ENCODE measurements around the gene ZDHHC17. TPM values are rescaled to one million over a fixed set of nuclear protein-coding genes. Genes with fewer than 3 reads are reported as not detected.

Gene ZDHHC17
- total RNA-seq, 2 experiments from 2014 or later = 36.4 to 42.6 TPM

- ChIA-PET CTCF (interaction anchor here (0.6 to 1.7 kb wide), 2 partner anchors 47 to 103 kb away, joined by 3 read pairs; no protein-coding TSS in a partner anchor), POLR2A (no interaction called here)
- no peaks in the 10 kb centered on the region for H3K4me1 ChIP-seq (ENCODE audit: insufficient read depth, low read length)
- Mint-ChIP-seq H3K4me1 (ENCODE audit: low read depth) (no peaks in the 10 kb centered on the region), H3K4me3 (no peak overlapping the region), H3K36me3 (ENCODE audit: low read depth) (no peaks in the 10 kb centered on the region), H3K27ac (no peak overlapping the region), H3K27me3 (peaks cover 18% of the 10 kb centered on the region), H3K9me3 (no peaks in the 10 kb centered on the region)
- no peak for TF ChIP-seq CTCF (IDR thresholded peaks at IDR 0.05)
- H3K27me3 ChIP-seq (ENCODE audit: control insufficient read depth in 1 of 2, insufficient read depth in 2 of 2, low read length in 2 of 2) = peaks cover 0 to 7% of the 10 kb centered on the region in 2 experiments
- no peaks in the 10 kb centered on the region for H3K9me3 ChIP-seq (ENCODE audit: control insufficient read depth in 1 of 2, insufficient read depth in 1 of 2, low read length in 2 of 2)
- no peak overlapping the region for H3K27ac ChIP-seq (ENCODE audit: low read depth in 1 of 2, low read length in 2 of 2)
- intact Hi-C loops (cut with DNase I, micrococcal nuclease) = no loop called here
- H3K36me3 ChIP-seq (ENCODE audit: insufficient read depth, low read length) = no peaks in the 10 kb centered on the region
- H3K4me3 ChIP-seq (ENCODE audit: low read length) = no peak overlapping the region
- ATAC-seq (ENCODE audit: poor library complexity) = no peak
- DNase-seq = no peak
These were observed 102.2 kb downstream of the ZDHHC17 start for GRCh38 chr12:76866151-76866567.

GRCh38 chr12:76866726-76867125, 102.8 kb downstream of the ZDHHC17 start:
- Histone ChIP-seq H3K4me3 (ENCODE audit: low read length) (no peak overlapping the region), H3K36me3 (ENCODE audit: insufficient read depth, low read length) (no peaks in the 10 kb centered on the region), H3K9me3 (ENCODE audit: control insufficient read depth in 1 of 2, insufficient read depth in 1 of 2, low read length in 2 of 2) (no peaks in the 10 kb centered on the region), H3K27ac (ENCODE audit: low read depth in 1 of 2, low read length in 2 of 2) (no peak overlapping the region), H3K4me1 (ENCODE audit: insufficient read depth, low read length) (no peaks in the 10 kb centered on the region), H3K27me3 (ENCODE audit: control insufficient read depth in 1 of 2, insufficient read depth in 2 of 2, low read length in 2 of 2) (peaks cover 0 to 7% of the 10 kb centered on the region in 2 experiments)
- Mint-ChIP-seq H3K9me3 (no peaks in the 10 kb centered on the region), H3K4me1 (ENCODE audit: low read depth) (no peaks in the 10 kb centered on the region), H3K27me3 (peaks cover 19% of the 10 kb centered on the region), H3K4me3 (no peak overlapping the region), H3K36me3 (ENCODE audit: low read depth) (no peaks in the 10 kb centered on the region), H3K27ac (no peak overlapping the region)
- TF ChIP-seq CTCF (IDR thresholded peaks at IDR 0.05) = no peak
- CTCF ChIA-PET = interaction anchor here (1.7 kb wide), 1 partner anchor 48 kb away, joined by 3 read pairs; no protein-coding TSS in a partner anchor
- no peak for DNase-seq
- ATAC-seq (ENCODE audit: poor library complexity) = no peak
- POLR2A ChIA-PET = no interaction called here
- intact Hi-C loops (cut with DNase I, micrococcal nuclease) = no loop called here

- ATAC-seq (ENCODE audit: poor library complexity) (no peak), DNase-seq (no peak)
- Mint-ChIP-seq H3K27ac (no peak overlapping the region), H3K36me3 (ENCODE audit: low read depth) (no peaks in the 10 kb centered on the region), H3K4me1 (ENCODE audit: low read depth) (no peaks in the 10 kb centered on the region), H3K9me3 (no peaks in the 10 kb centered on the region), H3K4me3 (no peak overlapping the region), H3K27me3 (peaks cover 45% of the 10 kb centered on the region)
- Histone ChIP-seq H3K27ac (ENCODE audit: low read depth in 1 of 2, low read length in 2 of 2) (no peak overlapping the region), H3K36me3 (ENCODE audit: insufficient read depth, low read length) (no peaks in the 10 kb centered on the region), H3K9me3 (ENCODE audit: control insufficient read depth in 1 of 2, insufficient read depth in 1 of 2, low read length in 2 of 2) (no peaks in the 10 kb centered on the region), H3K4me1 (ENCODE audit: insufficient read depth, low read length) (no peaks in the 10 kb centered on the region), H3K27me3 (ENCODE audit: control insufficient read depth in 1 of 2, insufficient read depth in 2 of 2, low read length in 2 of 2) (peaks cover 9 to 28% of the 10 kb centered on the region in 2 experiments), H3K4me3 (ENCODE audit: low read length) (no peak overlapping the region)
- ChIA-PET CTCF (no interaction called here), POLR2A (no interaction called here)
- intact Hi-C loops (cut with DNase I, micrococcal nuclease) = no loop called here
- TF ChIP-seq CTCF (IDR thresholded peaks at IDR 0.05) = no peak
These were observed 107.2 kb downstream of the ZDHHC17 start for GRCh38 chr12:76871082-76871481.

All from CD4-positive, alpha-beta T cell (primary cell).